Measurements from ENCODE around the gene SLC41A1.

DNA sequence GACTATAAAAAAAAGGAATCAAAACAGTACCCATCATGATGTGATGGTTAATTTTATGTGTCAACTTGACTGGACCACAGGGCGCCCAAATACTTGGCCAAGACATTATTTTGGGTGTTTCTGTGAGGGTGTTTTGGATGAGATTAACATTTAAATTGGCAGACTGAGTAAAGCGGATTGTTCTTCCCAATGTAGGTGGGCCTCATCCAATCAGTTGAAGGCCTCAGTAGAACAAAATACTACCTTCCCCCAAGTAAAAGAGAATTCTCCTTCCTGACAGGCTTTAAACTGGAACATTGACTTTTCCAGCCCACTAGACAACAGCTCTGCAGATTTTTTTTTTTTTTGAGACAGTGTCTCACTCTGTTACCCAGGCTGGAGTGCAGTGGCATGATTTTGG lies 48.4 kb downstream of the SLC41A1 start:
- TF ChIP-seq POLR2AphosphoS5 (IDR thresholded peaks at IDR 0.05): no peak
- TF ChIP-seq, protein P1, sequence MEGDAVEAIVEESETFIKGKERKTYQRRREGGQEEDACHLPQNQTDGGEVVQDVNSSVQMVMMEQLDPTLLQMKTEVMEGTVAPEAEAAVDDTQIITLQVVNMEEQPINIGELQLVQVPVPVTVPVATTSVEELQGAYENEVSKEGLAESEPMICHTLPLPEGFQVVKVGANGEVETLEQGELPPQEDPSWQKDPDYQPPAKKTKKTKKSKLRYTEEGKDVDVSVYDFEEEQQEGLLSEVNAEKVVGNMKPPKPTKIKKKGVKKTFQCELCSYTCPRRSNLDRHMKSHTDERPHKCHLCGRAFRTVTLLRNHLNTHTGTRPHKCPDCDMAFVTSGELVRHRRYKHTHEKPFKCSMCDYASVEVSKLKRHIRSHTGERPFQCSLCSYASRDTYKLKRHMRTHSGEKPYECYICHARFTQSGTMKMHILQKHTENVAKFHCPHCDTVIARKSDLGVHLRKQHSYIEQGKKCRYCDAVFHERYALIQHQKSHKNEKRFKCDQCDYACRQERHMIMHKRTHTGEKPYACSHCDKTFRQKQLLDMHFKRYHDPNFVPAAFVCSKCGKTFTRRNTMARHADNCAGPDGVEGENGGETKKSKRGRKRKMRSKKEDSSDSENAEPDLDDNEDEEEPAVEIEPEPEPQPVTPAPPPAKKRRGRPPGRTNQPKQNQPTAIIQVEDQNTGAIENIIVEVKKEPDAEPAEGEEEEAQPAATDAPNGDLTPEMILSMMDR (IDR thresholded peaks at IDR 0.05): no peak
